NCI-H1417 treated with DMSO at 0.1 percent for 48 hours (cell line): ENCODE measurements around the gene LRRFIP1.
"Not testable (repeated sequence)": the region's sequence is repeated elsewhere in the genome, so short reads cannot be mapped to it uniquely, and the experiment has no call there.

ENCODE experiments used
- DNase-seq: peaks from one replicate; lab custom pipeline; 2025; lab: John Stamatoyannopoulos, UW

LRRFIP1 gene

DNA sequence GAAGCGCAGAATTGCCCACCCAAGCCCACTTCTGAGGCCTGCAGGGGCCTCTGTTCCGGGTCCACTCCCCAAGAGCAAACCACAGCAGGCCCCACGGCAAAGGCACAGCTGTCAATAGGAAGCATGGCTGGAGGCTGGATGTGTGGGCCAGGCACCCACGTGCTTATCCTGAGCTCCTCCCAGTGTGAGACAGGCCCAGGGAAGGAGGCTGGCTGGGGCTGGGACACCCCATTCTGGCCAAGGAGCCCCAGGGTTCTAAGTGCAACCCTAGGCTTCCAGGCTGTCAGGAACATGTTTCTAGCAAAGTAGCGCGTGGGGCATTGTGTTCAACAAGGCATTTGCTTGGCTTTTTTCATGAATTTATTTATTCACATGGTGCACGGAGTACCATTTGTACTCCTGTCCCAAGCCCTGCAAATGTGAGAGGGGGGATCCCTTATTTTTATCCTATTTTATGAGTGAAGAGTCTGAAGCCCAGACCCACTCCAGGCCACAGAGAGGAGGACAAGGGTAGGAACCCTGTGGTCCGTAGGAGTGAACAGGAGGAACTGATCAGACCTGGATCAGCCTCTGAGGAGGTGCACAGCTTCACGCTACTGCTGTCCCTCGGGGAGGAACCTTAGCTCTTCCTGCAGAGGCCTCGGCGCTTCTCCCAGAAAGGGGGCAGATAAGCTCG, 30.7 kb upstream of the LRRFIP1 start:
- no peak for DNase-seq

DNA sequence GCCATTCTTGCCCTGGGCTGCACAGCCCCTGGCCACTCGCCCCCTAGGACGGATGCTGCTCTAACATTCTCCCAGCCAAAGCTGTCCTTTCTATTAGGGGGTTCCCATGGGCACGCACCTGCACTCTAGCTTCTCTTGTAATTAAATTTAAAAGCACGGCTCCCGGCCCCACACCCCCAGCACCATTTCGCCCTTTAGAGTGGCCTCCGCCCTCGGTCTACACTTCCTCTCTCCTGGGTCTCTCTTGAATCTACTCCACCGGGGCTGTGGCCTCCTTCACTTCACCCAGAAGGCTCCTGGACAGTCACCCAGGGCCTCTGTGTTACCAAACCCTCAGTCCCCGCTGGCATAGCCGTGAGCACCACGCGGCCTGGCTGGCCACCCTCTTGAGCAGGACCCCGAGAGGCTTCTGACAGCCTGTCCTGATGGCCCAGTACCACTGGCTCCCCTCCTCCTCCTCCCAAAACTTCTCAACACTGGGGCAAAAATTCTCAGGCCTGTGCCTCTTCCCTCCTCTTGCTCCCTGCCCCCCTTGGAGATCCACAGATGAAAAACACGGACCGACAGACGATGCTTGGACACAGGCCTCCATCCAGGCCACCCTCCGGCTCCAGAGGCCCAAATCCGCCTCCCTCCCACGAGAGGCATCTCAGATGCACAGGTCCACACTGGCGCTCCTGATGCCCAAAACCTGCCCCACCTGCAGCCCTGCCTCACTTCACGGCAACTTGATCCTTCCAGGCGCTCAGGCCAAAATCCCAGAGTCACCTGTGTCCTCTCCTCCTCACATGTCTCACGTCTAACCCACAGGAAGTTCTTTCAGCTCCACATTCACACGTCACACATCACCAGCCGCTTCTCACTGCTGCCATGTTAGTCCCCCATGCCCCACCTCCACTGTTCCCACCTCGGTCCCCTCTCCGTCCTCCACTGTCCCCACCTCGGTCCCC, 29.9 kb upstream of the LRRFIP1 start:
- DNase-seq: no peak

DNA sequence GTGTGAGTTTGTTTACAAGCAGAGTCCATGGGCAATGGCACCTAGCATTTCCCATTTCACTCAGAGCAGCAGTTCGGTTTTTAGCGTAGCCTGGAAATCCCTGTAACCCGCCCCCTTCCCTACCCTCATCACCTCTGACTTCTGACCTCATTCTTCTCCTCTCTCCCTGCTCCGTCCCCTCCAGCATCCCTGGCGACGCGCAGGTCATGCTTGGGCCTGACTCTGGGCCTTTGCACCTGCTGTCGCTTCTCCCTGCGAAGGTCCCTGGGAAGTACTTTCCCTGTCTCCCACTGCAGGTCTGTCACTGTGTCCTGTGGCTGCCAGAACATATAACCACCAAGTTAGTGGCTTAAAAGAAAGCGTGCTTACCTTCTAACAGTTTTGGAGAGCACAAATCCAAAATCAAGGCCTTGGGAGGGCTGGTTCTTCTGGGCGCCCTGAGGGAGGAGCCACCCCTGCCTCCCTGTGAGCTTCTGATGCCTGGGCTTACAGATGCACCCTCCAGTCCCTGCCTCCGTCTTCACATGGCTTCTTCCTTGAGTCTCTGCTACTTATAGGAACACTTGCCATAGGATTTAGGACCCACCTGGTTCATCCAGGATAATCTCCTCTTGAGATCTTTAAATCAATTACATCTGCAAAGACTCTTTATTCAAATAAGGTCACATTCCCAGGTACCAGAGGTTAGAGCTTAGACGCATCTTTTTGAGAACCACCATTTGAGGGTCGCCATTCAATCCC, 28.7 kb upstream of the LRRFIP1 start:
- no peak for DNase-seq

DNA sequence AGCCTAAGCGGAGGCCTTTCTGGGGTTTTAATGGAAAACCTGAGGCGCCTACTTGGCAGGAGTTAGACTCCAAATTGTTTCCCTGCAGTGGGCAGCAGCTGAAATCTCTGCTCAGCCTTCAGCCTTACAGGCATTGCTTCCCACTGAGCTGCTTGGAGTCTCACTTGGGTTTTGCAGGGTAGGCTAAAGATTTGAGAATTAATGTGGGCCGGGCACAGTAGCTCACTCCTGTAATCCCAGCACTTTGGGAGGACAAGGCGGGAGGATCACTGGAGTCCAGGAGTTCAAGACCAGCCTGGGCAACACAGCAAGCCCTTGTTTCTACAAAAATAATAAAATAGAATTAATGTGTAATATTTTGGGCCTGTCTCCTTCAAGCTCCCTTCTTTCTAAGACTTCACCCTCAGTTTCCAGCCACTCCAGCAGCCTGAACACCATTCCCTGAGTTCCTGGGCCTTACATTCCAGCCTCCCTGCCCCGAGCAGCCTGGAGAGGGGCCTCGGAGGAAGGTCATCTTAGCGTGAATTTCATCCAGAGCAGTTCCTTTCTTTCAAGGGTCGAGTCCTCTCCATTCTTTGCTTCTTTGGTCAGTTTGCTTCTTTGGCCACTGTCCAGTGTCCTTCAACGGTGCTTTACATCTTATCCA, 27.8 kb upstream of the LRRFIP1 start:
- DNase-seq: no peak

DNA sequence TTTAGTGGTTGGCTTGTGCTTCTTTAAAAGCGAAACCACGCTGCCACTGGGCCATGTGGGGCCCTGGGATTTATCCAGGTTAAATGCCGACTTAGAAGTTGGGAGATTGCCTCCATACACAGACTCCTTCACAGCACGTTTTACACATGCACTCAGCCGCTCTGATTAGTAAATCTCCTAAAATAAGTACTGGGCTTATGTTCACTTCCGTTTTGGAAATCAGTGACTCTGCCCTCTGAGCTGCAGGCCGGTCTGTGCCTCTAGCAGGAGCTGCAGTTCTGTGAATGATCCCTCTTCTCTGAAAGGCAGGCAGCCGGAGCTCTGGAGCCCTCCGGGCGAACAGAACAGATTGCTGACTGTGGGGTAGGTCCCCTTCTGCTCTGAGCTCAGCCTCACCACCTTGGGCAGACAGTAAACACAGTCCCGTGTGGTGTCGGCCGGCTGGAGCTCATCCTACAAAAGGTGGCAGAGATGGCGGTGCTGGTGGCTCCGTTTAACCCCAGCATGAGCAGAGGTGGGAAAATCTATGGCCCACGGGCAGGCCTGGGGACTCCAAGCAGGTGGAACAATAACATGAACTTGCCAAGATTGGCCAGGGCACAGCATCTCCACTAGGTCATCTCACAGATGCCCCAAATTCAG, 27.1 kb upstream of the LRRFIP1 start:
- no peak for DNase-seq

DNA sequence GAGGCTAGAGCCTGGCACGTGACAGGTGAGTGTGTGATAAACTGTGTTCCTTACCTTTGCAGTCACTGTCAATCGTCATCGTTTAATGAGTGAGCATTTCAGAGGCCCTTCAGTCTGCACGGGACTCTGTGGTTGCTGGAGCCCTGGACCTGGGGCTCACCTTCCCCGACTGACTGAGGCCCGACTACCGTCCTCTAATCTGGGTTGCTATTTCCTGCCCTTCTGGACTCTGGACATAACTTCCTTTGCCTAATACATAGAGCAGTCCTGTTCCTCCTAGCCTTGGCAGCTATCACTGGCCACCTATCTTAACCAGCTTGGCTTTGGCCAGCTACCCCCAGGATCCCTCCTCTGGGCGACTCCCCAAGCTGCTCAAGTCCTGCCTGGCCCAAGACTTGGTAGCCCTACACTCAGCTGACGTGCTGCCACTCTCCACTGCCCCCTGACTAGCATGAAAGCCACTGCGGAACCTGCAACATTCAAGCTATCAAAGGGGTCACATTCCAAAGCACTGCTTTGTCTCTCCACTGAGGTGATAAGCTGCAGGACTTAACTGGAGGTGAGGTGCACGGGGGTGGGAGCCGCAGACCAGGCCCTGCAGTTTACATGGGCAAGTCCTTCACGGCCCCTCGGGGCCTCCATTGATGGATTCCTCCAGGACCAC, 25.8 kb upstream of the LRRFIP1 start:
- no peak for DNase-seq

DNA sequence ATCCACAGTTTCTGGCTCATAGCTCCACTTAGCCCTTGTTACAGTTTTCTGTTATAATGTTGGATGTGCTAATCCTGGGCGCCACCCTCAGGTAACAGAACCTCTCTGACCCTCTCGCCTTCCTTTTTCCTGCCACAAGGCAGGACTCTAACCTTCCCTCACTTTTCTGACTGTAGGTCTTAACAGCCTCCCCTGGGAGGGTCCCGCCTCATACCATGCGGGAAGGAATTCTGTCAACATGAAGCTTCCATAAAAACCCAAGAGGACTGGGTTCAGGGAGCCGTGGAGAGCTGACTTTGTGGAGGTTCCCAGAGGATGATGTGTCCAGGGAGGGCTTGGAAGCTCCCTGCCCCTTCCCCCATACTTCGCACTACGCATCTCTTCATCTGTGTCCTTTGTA, 25.0 kb upstream of the LRRFIP1 start:
- no peak for DNase-seq

DNA sequence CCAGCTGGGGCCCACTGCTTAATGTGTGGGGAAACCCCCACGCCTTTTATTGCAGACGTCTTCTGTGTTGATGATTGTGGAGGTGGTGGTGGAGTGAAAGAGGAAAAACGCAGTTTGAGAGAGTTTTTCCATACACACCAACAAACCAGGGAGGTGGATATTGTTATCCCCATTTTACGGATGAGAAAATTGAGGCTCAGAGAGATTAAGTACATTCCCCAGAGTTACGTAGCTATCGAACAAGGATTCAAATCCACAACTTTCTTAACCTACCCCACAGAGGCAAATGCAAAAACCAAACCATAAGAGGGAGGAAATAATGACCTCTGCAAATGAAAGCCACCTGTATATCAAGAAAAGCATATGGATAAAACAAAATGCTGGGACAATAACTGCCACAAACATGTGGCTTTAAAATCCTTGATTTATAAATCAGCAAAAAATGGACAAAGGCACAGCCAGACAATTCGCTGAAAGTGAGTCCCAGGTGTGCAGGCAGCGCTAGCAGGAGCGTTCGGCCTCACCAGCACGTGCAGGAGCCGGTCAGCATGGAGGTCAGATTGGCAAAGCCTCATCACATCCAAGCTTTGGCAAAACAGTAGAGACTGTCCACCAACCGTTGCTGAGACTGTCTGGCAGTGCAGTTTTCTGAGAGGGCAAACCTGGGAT, 24.2 kb upstream of the LRRFIP1 start:
- no peak for DNase-seq

DNA sequence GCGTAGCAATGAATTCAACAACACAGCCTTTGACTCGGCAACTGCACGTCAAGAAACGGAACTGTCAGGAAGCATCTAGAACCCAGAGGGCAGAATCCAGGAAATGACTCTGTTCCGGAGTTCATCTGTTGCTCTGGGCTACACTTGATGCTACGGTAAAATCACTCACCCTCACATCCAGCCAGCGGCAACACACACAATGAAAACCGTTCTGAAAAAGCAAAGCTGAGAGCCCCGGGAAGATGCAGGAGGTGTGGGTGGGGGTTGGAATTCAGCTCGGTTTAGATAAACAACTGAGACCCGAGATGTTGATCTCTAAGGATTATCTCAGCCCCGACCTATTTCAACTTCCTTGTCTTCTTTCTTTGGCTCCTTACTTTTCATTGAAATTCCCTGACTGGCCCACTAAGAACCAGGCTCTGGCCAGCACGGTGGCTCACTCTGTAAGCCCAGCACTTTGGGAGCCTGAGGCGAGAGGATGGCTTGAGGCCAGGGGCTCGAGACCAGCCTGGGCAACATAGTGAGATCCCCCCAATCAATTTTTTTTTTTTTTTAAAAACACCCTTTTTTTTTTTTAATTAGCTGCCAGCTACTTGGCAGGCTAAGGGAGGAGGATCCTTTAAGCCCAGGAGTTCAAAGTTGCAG, 23.5 kb upstream of the LRRFIP1 start:
- DNase-seq: no peak

DNA sequence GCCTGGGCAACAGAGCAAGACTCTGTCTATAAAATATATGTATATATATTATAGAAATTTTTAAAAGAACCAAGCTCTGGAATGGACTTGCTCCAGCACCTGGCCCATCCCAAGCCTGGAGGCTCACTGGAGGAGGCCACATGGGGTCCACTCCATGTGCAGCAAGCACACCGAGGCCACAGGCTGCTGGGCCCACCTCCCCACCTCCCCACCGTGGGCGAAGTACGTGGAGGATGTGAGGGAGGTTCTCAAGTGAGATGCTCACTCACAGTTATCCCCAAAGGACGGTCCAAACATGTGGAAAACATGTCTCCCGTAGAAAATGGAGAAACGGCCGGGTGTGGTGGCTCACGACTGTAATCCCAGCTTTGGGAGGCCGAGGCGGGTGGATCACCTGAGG, 23.0 kb upstream of the LRRFIP1 start:
- DNase-seq: no peak

DNA sequence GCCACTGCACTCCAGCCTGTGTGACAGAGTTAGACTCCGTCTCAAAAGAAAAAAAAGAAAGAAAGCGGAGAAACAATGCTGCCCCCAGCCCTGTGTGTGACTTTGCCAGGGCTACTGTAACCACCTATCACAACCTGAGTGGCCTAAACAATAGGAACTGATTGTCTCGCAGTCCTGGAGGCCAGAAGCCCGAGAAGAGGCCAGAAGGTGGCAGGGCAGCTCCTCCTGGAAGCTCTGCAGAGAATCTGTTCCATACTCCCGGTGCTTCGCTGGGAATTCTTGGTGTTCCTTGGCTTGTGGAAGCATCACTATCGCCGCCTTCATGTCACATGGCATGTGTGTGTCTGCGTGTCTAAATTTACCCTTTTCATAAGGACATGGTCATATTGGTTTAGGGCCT, 22.4 kb upstream of the LRRFIP1 start:
- no peak for DNase-seq

DNA sequence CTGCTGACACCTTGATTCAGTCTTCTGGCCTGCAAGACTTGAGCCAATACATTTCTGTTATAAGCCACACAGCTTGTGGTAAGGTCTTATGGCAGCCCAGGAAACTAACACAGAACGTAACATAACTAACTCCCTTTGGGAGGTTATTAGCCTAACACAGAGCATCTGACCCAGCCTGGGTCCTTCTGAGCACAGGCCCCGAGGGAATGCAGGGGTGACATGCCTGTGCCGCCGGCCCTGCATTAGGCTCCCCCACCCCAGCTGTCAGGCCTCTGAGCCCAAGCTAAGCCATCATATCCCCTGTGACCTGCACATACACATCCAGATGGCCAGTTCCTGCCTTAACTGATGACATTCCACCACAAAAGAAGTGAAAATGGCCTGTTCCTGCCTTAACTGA, 20.9 kb upstream of the LRRFIP1 start:
- not testable (repeated sequence) for DNase-seq

DNA sequence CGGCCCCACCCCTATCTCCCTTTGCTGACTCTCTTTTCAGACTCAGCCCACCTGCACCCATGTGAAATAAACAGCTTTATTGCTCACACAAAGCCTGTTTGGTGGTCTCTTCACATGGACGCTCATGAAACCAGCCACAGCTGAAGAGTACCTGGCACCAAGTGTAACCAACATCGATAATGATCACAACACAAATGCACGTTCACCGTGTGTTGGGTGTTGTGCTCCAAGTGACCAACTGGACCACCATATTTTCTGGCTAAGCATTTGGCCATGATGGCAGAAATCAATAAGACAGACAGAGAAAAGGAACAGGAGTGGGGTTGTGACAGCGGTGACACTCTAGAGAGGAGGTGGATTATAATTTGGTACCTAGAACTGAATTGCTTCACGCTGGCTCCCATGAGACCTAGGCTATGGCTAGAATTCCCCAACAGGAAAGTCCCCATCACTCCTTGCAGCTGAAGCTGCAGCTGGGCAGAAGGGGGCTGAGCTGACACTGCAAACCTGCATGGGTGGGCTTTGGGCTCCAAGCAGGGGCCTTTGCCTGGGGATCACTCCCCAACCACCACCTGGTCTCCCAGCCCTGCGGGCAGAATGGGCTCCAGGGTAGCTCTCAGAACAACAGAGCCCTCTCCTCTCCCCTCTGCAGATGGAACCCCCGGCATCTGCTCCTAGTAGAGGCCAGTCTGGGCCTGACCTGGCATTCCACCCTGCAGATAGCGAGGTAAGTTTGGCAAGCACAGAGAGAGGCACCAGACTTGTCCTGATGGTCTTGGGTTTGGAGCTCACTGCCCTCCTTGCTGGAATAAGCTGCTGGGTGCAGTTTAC, 14.6 kb upstream of the LRRFIP1 start:
- DNase-seq: no peak

DNA sequence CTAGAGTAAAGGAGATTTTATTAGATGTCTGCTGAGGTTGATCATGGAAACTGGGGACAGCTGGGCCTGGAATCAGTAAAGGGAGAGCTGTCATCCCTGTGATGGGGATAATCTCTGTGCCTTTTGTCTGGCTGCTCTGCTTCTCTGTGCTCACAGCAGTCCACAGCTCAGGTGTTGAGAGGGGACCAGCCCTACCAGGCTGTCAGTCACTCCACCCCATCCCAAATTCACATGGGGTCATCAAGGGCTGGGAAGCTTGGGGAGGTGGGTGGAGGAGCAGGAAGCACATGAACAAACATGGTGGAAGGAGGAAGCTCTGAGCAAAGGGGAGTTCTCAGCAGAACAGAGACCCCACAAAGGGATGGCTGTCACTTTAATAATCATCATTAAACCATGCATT, 13.7 kb upstream of the LRRFIP1 start:
- DNase-seq: no peak

DNA sequence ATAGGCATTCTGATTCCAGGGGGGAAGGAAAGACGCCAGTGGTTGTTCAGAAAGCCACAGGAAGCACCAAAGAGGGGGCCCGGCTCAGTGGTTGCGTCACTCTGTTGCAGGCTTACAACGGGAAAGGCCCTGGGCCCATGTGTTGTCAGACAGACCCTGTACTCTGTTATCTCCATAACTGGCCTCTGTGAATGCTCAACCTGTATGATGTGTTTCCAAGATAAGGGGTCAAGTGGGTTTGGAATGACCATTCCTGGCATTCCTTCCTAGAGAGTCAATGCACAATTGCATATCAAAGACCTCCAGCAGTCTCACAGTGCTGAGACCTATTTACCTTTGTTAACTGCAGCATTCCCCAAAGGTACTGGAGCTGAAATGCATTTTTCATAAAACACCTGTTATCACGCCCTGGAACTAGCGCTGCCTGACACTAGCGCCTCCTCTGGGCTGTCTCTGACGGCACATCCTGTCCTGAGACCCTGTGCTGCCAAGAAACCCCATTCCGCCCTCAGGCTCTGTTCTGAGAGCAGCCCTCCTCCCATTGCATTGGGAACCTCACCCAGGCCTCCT, 13.2 kb upstream of the LRRFIP1 start:
- no peak for DNase-seq

DNA sequence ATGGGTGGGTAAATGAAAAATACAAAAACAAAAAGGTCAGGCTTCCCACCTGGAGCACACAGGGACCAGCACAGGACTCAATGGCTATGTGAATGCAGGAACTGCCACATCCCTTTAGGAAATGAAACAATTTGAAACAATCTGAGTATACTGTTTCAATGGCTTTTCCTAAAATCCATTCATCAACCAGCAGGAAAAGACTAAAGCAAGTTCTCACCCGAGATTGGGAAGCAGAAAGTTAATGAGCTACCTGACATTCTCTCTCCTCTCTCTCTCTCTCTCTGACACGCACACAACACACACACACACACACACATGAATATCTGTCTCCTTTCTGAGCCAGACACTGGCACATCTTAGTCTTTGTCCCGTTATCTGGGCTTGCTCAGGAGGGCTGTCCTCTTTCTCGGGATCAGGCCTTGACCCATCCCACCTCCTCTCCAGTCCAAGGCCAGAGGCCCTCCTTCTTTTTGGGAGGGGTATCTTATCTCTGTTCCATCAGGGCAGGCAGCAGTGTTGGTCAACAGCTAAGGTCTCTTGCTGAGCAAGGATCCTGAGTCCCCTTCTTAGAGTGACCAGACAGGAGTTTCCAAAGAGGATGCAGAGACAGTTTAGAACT, 11.6 kb upstream of the LRRFIP1 start:
- DNase-seq: no peak

DNA sequence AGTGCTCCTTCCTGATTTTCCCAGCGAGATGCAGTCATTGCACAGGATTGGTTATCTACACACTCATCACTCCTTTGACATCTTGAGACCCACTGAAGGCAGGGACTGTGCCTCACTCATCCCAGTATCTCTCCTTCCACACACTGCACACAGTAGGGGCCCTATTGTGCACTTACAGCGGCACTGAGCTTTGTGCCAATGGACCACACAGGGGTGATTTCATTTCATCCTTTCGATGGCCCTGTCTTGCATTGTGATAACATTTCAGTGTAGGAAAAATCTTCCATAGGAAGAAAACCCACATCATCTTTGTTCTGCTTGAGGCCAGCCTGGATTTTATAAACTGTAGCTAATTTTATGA, 11.0 kb upstream of the LRRFIP1 start:
- DNase-seq: no peak
